UCSD-AML1 (cell line): Measurements from ENCODE around the gene ELMO2.
"Not testable (repeated sequence)": the region's sequence is repeated elsewhere in the genome, so short reads cannot be mapped to it uniquely, and the experiment has no call there.

Experiments
- DNase-seq: peaks from one replicate; lab custom pipeline; 2025; ENCODE audit not compliant: unreplicated experiment; lab: John Stamatoyannopoulos, UW

Gene ELMO2

DNA sequence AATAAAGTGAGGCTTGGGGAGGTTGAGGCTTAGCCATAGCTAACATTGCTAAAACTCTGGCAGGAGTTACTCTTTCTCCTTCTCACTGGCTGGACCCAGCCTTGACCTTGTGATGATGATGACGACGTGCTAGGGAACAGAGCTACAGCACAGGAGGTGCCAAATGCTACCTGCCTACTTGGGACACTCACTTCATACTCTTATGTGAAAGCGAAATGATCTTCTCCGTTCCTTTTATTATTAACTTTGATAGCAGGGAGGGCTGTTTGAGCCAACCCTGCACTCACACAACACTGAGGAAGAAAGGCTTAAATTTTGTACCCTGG, 1.2 kb upstream of the ELMO2 start:
- no peak for DNase-seq

GRCh38 chr20:46406986-46407670, 713 bp upstream of the ELMO2 start:
- DNase-seq = peak; percentile 80

- DNase-seq = no peak
Observed at GRCh38 chr20:46402331-46402811, 4.0 kb downstream of the ELMO2 start.

DNA sequence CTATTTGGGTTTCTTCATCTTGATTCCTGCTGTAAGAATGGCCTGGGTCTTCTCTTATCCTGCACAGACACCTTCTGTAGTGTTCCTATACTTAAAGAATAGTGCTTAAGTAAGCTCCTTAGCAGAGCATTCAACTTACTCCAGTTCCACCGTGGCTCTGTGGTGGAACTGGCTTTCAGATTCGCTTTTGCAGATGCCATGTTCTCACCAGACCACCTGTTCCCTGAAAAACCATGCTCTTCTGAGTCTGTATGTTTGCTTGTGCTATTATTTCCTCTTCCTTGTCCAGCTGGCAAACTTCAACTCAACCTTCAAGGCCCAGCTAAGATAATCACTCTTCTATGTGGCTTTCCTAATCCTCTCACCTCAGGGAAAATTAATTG, 4.9 kb downstream of the ELMO2 start:
- DNase-seq = no peak

DNA sequence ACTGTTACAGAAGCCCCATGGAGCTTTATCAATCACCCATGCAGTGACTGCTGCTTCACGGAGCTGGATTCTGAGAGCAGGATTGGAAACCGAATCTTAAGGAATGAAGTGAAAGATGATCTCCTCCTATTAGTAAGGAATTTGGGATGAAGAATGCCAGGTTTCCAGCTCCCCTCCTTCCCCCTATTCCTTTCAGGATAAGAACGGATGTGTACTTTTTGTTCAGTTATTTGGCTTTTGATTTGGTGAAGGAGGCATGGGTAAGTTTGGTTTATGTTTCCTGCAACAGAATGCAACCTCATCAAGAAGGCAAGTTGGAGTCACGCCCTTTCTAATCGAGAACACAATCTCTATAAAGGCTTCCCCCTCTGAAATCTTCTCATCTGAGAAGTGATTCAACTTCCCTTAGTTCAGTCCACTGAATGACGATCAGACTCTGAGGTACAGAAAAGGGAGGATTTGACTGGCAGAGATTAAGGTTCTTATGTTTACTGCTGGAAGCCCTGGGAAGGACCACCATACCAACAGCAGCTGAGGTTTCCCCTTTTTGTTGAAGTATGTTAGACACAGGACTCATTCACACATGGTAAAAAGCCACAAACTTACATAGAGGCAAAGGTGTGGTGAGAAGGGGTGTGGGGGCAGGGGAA, 5.5 kb downstream of the ELMO2 start:
- no peak for DNase-seq

DNA sequence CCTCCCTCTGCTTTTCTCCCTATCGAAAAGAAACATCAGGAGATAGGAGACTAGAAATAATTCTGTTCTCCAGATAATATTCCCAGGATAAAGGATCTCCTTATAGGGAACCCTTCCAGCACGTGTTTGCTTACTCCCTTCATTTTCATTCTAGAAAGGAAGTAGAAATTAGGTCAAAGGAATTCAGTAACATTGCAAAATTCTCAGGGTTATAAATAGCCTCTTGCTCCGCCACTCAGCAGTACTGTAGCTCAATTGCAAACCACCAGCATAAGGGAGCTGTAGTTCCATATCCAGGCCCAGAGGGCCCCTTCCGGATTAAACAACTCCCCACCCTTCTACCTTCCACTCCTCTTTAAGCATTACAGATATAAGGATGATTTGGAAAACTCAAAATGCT, 6.2 kb downstream of the ELMO2 start:
- DNase-seq = peak; percentile 14

GRCh38 chr20:46399401-46399800, 7.0 kb downstream of the ELMO2 start:
- no peak for DNase-seq

- no peak for DNase-seq
Observed at GRCh38 chr20:46398963-46399362, 7.5 kb downstream of the ELMO2 start.

DNA sequence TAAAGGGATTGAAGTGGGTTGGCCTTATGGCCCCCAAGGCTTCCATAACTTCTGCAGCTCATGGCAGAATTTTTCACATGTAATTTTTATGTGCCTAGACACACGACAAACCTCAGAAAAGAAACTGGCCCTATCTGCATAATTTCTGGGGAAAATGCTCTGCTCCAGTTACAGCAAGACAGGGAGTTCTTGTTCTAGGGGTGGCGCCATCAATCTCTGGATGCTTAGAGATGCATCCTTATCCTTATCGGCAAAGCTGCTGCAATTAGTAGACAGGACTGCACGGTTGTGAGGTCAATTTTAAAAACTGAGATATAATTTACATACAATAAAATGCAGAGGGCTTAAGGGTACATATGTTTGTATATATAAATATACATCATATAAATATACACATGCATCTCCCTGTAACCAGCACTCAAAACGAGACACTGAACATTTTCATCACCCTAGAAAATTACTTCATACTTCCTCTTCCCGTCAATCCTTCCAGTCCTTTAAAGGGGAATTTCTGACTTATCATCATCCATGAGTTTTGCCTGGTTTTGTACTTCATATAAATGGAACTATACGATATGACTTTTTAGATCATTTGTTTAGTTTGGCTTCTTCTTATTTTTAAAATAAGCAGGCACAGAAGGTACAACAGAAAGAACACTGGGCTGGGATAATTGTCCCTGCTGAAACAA, 10.2 kb downstream of the ELMO2 start:
- no peak for DNase-seq

- peak; percentile 27 for DNase-seq
Observed at GRCh38 chr20:46394872-46395760, 11.3 kb downstream of the ELMO2 start.

- DNase-seq = no peak
Observed at GRCh38 chr20:46393967-46394366, 12.4 kb downstream of the ELMO2 start.

GRCh38 chr20:46388937-46389336, 17.5 kb downstream of the ELMO2 start:
- DNase-seq = no peak

- no peak for DNase-seq
Observed at GRCh38 chr20:46388201-46388836, 18.1 kb downstream of the ELMO2 start.

- DNase-seq = not testable (repeated sequence)
Observed at GRCh38 chr20:46387054-46387453, 19.4 kb downstream of the ELMO2 start.

GRCh38 chr20:46378412-46379009, 27.9 kb downstream of the ELMO2 start:
- DNase-seq = no peak

GRCh38 chr20:46377518-46377917, 28.9 kb downstream of the ELMO2 start:
- no peak for DNase-seq

- peak; percentile 28 for DNase-seq
Observed at GRCh38 chr20:46376196-46376785, 30.1 kb downstream of the ELMO2 start.

- no peak for DNase-seq
Observed at GRCh38 chr20:46375771-46376170, 30.6 kb downstream of the ELMO2 start.

DNA sequence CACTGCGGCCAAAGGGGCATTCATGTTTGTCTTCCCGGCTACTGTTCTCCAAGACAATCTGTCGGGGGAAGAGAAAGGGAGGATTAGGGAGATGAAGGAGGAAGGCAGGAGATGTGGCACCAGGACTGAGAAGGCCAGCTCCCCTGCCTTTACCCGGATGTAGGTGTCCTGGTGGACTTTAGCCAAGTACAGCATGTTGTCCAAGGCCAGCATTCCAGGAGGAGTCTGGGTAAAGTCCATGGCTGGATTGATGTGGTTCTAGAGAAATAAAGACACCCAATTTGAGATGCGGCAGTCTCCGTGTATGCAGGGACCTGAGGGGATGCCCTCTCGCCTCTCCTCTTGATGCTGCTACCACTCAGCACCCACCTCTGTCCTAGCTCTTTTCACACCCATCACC, 32.0 kb downstream of the ELMO2 start:
- DNase-seq = no peak

DNA sequence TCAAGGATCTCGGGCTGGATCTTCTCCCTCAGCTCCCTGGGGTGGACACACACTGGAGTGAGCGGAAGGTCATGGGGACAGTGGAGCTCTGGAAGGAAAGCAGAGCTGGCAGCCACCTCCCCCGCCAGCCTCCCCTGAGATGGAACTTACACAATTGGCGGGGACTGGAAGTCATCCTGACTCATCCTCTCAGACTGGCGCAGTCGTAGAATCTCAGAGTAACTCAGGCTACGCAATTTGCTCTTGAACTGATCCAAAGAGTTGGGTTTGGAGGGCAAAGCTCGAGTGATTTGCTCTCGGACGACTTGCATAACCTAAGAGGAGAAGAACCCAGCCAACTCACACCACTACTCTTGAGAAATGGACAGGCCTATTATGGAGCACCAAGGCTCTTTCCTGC, 34.8 kb downstream of the ELMO2 start:
- no peak for DNase-seq
